Stimulated activated CD8-positive, alpha-beta memory T cell treated with anti-CD3 and anti-CD28 coated beads, Interleukin-4, amount 100 ng/mL, for 1 hour (primary cell): ENCODE results near the gene MICAL2.

Source experiments
- DNase-seq, 2 donors: peaks; one replicate each; pipeline ENCODE4 v3.0.0-alpha.2; 2020; ENCODE audit warnings: low read depth in 2 of 2, low spot score in 1 of 2

MICAL2 gene

DNA sequence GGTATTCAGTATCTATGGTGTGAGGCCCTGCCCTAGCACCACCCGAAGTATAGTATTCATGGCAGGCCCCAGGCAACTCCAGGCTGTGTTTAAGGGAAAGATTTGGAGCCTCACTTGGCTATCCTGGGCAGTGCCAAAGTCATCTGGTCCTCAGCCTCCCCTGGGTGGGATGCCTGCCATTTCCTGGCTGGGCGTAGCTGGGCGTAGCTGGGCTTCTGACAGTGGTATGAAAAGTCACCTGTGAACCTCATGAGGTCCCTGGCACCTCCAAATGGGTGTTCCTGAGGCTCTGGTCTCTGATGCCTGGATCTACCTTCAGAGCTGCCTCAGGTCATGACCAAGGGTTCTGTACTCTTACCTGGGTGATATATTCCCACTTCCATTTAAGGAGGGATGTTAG lies 154.0 kb downstream of the MICAL2 start:
- no peak for DNase-seq

DNA sequence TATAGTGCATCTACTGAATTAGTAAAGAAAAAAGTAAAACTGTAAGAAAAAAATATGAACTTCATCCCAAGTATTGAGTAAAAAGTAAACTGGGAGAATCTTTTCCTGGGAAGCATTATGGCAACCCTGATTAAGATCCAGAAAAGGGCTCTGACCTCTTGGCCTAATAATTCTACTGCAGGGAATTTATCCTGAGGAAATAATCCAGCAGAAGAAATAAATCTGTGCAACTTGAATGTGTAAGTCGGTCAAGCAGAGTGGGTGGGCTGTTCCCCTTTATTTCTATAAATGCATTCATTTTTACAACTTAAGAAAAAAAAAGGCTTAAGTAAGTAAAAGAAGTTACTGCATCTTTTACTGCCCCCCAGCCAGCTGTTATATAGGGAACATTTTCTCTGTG lies 155.7 kb downstream of the MICAL2 start:
- DNase-seq = no peak

DNA sequence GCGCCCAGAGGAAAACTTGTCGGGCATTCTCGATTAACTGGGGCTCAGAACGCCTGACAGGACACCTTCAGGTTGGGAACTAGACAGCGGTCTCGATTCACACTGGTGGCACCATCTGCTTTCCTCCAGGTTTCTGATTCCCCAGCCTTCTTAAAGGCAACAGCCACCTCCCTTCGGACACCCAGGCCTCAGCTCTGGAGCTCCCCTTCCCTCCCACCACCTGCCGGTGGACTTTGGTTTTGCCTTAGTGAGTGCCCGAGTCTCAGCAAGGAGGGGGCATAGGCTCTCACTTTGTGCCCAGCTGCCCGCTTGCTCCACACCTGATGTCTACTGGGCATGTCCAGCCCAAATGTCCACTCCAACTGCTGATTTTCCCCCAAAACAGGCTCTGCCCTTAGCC lies 156.6 kb downstream of the MICAL2 start:
- no peak for DNase-seq

DNA sequence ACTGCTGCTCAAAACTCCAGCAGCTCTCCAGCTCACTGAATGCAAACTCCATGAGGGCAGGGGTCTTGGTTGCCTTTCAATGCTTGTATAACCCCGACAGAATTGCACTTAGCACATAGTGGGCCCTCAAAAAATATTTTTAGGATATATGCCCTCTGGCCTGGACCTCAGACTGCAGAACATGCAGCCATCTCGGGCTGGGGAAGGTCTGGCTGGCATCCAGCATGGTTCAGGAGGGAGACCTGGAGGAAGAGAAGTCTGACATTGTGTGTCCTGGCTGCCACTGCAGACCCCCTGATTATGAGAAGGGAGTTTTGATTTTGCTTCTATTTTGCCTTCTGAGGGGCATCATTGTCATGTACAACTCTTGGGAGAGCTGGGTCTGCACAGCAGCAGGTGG lies 157.5 kb downstream of the MICAL2 start:
- DNase-seq = no peak

DNA sequence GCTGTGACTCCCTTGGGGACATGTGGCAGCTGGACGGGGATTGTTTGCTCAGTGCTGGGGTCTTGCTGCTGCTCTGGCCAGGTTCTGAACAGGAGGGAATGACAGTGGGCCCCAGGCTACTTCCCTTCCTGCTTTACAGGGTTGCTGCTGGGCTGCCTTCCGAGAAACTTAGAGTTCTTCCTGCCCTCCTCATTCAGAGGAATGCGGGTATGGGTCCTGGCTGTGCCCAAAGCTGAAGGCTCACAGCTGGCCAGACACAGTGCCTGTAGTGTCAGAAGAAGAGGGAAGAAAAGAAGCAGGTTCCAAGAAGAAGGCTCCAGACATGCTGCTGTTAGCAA lies 158.7 kb downstream of the MICAL2 start:
- no peak for DNase-seq

DNA sequence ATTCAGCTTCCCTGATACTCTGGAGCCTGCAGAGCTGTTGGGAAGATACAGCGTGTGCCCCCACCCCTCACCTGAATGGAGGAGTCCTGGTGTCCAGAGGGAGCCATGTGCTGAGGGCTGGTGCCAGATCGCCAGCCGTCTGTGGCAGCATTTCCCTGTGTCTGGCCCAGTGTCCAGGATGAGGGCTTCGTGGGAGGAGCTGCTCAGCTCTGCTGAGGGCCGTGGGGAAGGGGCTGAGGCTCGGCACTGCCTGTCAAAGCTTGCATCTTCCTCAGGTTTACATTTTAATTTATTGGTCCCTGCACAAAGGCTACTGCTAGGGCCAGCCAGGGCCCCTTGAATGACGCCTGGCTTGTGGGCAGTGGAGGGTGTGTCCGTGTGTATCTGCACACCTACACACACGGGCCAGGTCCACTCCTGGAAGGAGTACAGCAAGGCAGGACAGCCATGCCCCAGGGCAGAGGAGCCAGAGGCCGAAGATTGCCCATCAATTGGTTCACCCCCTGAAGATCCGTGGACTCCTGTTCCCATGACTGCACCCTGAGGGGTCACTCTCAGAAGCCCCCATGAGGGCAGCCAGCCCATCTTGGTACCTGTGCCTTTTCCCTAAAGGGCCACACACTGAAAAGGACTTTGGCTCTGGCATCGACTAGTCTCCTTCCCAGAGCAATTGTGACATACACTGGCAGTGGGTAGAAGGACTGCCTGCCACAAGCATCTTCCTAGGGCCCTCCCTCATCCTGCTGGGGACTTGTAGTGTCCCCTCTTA lies 159.2 kb downstream of the MICAL2 start:
- DNase-seq = no peak

DNA sequence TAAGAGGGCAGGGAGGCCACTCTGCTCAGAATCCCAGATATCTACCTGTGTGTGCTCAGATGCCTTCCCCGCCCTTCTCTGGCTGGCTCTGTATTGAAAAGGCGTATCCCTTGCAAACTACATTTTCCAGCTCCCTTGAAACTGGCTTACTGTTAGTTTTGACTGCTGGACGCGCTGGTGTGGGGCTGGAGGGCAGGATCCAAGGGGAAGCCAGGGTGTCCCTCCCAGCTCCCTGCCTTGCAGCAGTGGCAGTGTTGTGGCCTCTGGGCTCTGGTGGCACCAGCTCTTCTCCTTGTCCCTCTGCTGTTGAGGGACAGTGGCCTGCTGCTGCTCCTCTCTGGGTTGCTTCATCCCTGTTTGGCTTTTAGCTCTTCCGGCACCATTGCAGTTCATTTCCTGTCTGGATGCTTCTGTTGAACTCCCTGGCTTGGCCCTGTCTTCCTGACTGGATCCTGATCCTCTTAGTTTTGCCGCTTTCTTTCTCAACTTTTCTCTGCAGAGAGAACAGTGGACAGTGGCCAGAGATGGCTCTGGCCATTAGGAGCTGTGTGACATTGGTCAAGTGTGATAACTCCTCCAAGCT lies 159.9 kb downstream of the MICAL2 start:
- no peak for DNase-seq

DNA sequence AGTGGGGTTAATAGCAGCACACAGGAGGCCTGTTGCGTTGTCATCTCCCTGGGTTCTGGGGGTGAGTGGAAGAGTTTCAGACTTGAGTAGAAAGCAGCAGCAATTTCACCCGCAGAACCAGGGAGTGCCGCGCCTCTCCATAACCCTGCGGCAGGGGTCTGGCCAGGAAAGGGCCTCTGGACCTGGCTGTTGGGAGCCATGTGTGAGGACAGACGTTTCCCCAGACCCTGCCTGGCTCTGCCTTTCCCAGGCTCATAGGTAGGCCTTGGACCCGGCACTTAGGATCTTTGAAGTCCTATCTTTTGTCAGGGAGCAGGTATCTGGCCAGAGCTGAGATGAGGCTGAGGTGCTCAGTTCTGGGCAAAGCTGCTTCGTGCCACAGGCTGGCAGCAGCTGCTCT lies 160.4 kb downstream of the MICAL2 start:
- DNase-seq = no peak

DNA sequence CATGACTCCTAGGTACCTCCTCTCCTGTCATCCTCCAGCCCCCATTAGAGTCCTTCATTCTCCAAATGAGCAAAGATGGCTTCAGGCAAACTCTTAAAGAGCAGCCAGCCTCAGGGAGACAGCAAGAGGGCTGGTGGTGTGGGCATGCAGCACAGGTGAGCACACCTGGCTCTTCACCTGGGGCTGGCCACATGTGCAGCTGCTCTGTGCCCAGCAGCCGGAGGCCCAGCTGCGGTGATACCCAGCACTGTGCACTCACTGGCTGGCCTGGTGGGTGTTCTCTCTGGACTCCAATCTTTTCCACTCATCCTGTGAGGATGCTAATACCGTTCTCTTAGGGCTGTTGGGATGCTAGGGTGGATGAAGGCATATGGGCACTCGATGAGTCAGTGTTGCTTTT lies 160.9 kb downstream of the MICAL2 start:
- DNase-seq = no peak

DNA sequence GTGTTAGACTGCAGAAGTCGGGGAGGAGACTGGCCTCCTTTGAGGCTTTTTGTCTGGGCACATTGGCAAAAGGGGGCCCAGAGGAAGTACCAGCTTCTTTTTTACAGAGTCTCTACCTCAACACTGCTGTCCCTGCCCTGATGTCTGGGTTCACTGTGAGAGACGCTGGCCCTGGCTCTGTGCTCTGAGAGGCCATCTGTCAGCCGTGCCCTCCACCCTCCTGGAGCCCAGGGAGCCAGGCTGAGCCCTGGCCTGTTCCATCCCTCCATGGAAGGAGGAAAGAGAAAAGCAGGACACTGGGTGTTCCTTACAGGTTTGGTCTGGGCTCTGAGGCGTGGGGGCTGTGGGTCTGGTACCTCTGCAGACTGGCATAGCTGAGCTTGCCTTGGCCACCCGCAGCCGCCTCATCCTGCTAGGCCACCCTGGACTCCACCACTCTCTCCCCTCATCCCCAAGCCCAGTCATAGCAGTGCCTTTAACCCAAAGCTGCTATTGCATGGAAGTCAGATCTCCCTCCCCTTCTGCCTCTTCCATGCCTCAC lies 161.5 kb downstream of the MICAL2 start:
- no peak for DNase-seq

DNA sequence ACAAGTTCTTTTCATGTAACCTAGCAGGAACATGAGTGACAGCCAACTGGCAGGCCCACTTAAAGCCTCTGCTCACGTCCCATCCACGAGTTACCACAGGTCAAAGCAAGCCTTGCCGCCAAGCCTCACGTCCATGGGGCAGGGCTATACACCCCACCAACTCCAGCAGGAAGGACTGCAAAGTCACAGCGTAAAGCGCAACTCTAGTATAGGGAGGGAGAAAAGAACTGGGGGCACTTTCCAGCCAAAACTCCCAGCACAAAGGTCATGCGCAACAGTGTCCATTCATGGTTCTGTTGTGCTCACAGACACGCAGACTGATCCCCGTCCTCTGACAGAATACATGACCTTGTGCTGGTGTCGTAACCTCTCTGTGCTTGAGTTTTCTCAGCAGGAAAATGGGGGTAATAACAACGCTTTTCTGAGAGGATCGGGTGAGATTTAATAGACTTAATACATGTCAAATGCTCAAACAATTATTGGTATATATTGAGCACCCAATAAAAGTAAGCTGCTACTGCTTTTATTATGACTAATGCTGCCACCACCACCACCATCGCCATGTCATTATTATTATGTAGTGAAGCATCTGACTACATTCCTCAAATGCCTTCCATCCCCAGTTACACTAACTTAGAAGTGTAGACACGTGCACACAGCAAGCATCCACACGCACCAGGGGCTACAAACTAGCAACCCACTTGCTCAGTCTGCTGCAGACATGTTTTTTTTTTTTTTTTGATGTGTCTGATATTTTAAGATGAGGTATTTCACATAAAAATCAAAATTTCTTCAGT lies 162.6 kb downstream of the MICAL2 start:
- no peak for DNase-seq

DNA sequence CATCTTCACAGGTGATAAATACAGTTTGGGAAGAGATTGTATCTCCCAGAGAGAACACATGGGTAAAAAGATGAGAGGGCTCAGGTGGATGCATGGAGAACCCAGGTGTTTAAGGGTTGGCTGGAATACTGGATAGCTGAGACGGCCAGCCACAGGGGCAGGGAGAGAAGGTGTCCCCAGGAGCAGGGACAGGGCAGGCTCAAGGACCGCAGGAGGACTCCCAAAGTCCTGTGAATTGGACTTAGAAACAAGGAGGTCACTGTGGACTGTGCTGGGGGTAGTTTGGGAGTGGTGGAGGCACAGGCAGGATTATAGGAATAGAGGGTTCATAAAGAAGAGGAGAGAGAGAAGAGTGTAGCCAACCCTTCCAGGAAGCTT lies 163.2 kb downstream of the MICAL2 start:
- no peak for DNase-seq

DNA sequence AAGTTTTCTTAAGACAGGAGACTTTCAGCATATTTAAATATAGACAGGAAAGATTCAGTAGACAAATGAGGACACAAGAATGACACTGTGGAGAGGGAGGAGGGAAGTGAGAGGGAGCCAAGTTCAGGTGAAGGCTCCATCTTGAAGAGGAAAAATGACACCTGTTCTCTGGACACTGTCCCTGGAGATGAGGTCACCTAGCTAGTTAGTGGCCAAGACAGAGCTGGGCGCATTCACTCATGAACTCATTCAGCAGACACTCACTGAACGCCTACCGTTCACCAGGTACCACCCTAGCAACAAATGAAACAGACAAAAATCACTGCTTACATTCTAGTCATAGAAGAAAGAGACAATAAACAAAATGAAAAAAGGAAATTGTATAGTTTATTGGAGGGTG lies 163.7 kb downstream of the MICAL2 start:
- no peak for DNase-seq

DNA sequence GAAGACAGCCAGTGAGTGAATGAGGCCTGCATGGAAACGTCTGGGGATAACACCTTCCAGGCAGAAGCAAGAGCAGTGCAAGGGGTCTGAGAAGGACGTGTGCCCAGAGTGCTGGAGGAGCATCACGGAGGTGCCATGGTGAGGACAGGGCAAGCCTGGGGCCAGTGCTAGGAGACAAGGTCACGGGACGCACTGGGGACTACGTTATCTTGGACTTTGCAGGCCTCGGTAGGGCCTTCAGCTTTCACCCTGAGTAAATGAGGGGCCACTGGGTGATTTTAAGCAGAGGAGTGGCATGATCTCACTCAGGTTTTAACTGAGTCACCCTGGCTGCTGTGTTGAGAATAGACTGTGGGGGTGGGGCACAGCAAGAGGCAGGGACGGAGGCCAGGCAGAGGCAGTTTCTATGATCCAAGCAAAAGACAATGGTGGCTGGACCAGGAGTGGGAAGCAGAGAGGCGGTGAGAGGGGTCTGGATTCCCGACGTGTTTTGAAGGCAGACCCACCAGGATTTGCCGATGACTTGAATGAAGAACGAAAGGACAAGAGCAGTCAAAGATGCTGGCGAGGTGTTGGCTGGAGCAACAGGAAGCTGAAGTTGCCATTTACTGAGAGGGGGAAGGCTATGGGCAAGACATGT lies 164.3 kb downstream of the MICAL2 start:
- DNase-seq = no peak

DNA sequence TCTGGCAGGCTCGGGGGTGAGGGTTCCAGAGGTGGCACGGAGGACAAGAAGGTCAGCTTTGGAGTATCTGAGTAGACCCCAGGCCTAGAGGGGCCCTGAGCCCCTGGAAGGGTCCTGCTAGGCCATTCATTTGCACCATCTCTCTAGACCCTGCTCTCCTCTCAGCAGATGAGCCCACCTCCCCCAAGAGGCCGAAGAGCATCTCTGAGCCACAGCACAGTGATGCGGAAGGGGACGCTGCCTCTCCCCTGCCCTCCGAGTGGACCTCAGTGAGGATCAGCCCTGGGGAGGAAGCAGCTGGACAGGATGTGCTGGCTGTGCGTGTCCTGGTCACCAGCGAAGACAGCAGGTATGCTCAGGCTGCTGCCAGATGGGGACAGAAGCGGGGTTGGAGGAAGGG lies 165.4 kb downstream of the MICAL2 start:
- DNase-seq = no peak

DNA sequence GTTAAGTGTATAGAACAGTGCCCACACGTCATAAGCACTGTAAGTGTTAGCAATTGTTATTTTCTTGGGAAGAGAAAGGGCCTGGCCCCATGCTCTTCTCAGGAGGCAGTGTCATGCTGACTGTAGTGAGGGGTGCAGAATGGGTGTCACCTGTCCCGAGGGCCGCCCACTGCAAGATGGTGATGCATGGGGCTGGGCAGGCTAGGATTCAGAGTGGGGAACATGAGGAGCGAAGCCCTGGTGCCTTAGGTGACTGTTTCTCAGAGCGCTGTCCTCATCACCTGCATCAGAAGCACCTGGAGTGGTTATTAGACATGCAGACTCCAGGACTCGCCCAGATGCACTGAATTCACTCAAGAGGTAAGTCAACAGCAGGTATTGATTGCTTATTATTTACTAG lies 166.0 kb downstream of the MICAL2 start:
- no peak for DNase-seq

DNA sequence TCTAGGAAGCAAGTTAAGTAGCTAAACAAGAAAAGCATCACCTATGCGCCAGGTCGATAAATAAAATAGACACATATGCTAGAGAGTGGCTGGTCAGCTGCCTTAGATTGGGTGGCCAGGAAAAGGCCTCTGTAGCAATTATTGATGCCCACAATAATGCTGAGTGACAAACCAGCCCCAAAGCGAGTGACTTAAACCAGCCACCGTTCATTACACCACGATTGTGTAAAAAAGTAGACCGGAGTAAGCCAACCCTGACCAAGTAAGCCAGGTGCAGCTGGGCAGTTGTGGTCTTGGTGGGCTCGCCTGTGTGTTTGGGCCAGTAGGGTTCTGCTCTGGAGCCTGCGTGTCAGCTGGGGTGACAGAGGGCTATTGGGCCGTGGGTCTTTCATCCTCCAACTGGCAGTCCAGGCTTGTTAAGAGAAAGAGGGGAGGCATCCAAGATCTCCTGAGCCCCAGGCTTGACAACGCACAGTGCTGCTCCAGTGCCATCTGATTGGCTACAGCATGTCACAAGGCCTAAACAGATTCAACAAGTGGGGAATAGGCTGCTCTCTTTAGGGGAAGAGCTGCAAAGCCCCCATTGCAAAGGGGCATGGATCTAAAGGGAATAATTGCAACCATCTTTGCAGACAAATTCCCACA lies 166.6 kb downstream of the MICAL2 start:
- no peak for DNase-seq

DNA sequence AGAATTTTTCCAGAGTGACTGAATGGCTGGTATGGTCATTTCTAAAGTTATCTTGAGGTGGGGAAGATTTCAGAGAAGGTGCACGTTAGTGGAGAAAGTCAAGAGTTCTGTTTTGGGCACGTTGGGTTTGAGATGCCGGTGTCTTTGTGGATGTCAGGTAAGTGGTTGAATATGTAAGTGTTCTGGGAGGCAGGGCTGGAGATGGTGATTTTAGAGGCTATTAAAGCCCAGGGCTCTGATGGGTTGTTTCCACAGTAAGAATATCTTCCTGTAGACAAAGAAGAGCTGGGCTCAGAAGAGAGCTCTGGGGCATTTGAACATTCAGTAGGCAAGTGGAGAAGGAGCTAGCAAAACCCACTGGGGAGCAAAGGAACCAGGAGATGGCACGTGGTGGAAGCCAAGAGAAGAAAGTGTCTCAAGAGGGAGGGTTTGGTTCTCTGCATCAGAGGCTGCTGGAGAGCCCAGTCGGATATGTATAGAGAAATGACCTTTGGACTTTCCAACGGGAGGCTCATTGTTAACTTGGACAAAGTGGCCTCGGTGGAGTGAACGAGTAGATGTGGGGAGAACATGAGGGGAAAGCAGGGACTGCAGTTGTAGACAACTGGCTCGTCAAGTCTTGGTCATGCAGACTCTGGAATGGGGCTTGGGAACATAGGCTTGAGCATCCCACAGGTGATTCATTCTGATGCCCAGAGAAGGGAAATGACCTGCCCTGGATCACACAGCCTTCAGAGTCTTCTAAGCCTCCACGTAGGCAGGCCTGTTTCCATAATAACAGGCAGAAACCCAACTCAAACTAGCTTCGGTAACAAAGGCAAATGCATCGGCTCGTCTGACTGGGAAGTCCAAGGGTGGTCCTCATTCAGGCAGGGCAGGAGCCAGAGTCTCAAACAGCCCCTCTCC lies 168.6 kb downstream of the MICAL2 start:
- no peak for DNase-seq

DNA sequence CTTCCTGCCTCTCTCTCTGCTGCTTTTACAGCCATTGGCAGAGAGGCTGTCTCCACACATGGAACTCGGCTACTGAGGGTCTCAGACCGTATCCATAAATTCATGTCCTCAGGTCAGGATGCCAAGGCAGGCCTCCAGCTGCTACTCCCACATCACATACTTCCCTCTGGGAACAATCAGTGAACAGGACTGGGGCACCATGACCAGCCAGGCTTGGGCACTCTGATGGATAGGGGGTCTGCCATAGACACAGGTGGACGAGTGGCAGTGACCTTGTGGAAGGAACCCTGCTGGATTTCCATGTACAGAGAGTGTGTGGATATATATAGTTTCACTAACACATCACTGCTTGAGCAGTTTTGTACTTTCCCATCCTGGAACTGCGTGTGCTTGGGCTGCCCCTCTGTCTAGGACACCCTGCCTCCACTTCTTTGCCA lies 169.3 kb downstream of the MICAL2 start:
- no peak for DNase-seq

DNA sequence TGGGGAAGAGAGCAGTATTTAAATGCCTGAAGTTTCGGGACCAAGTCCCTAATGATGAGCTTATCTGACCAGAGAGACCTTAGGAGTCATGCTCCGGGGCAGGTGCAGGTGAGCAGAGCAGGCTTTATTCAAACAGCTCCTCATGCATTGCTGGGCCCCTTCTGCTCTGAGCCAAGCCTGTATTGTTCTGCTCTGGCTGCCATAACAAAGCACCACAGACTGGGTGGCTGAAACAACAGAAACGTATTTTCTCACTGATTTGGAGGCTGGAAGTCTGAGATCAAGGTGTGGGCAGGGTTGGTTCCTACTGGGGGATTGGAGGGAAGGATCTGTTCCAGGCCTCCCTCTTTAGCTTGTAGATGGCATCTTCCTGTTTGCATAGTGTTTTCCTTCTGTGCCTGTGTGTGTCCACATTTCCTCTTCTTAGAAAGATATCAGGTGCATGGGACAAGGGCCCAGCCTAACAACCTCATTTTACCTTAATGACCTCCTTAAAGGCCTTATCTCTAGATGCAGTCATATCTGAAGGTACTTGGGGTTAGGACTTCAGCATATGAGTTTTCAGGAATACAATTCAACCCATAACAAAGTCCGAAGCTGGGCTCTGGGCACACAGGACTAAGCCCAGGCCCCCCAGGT lies 169.9 kb downstream of the MICAL2 start:
- no peak for DNase-seq
